HG03103 (cell line): ENCODE results near the gene GET3.

Experiments used
- ATAC-seq: cut with Tn5 transposase; IDR thresholded peaks from one replicate; pipeline ENCODE4 v1.9.1; 2021; ENCODE audit warnings: low read depth; ENCODE audit not compliant: unreplicated experiment

GET3 gene

GRCh38 chr19:12750851-12751250 is 13.6 kb downstream of the GET3 start:
- ATAC-seq: no peak

GRCh38 chr19:12751635-12752034 is 14.3 kb downstream of the GET3 start, which contains the start of gene BEST2:
BEST2 (plus strand) TSS chr19:12751791; CDS start chr19:12752593, 802 bp downstream.
- no peak for ATAC-seq

- no peak for ATAC-seq
These were observed 14.9 kb downstream of the GET3 start for GRCh38 chr19:12752056-12752781.

GRCh38 chr19:12754465-12755196 is 17.3 kb downstream of the GET3 start:
- no peak for ATAC-seq

- ATAC-seq: no peak
These were observed 19.0 kb downstream of the GET3 start for GRCh38 chr19:12756150-12756883.

GRCh38 chr19:12757544-12758274 is 20.4 kb downstream of the GET3 start:
- ATAC-seq: no peak

- ATAC-seq: no peak
These were observed 22.4 kb downstream of the GET3 start for GRCh38 chr19:12759686-12760085.

GRCh38 chr19:12763100-12763499 is 25.8 kb downstream of the GET3 start:
- ATAC-seq: no peak

GRCh38 chr19:12764698-12765097 is 27.4 kb downstream of the GET3 start:
- no peak for ATAC-seq

- ATAC-seq: no peak
These were observed 28.8 kb downstream of the GET3 start for GRCh38 chr19:12766051-12766521.

- ATAC-seq: no peak
These were observed 29.9 kb downstream of the GET3 start for GRCh38 chr19:12767150-12767549.

GRCh38 chr19:12767666-12768065 is 30.4 kb downstream of the GET3 start:
- no peak for ATAC-seq

GRCh38 chr19:12769689-12770088 is 32.4 kb downstream of the GET3 start:
- no peak for ATAC-seq

GRCh38 chr19:12770922-12771321 is 33.6 kb downstream of the GET3 start:
- ATAC-seq: no peak

- no peak for ATAC-seq
These were observed 35.0 kb downstream of the GET3 start for GRCh38 chr19:12772323-12772722.

GRCh38 chr19:12773571-12773970 is 36.3 kb downstream of the GET3 start:
- no peak for ATAC-seq

- no peak for ATAC-seq
These were observed 37.6 kb downstream of the GET3 start, which contains the start of gene HOOK2 for GRCh38 chr19:12774588-12775555. HOOK2 (minus strand) TSS chr19:12775552; CDS start chr19:12775449, 103 bp downstream.

- ATAC-seq: no peak
These were observed 40.1 kb downstream of the GET3 start for GRCh38 chr19:12777217-12778016.
